ENCODE results near the gene CNTN1.

The CNTN1 gene

GRCh38 chr12:40853221-40853620 lies 161.0 kb downstream of the CNTN1 start:
- DNase-seq (ENCODE audit: low spot score) = no peak

DNA sequence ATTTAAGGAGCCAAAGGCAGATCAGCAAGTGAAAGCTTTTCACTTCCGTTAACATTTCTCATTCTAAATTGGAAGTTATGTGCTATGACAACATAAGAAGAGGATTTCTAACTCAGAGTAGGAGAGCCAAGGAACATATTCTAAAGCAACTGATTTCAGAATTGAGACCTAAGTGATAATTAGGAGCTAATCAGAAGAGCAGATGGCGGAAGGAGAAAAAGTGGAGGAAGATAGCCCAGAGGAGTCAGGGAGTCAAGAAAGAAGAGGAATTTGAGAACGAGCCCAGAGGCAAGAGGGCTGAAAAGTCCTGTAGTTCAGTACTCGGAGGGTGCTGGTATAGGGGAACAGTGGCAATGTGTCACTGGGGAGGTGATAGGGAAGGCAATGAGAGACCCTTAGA lies 162.4 kb downstream of the CNTN1 start:
- DNase-seq (ENCODE audit: low spot score) = no peak

- no peak for DNase-seq (ENCODE audit: low spot score)
These were observed 172.7 kb downstream of the CNTN1 start for GRCh38 chr12:40864891-40865290.

DNA sequence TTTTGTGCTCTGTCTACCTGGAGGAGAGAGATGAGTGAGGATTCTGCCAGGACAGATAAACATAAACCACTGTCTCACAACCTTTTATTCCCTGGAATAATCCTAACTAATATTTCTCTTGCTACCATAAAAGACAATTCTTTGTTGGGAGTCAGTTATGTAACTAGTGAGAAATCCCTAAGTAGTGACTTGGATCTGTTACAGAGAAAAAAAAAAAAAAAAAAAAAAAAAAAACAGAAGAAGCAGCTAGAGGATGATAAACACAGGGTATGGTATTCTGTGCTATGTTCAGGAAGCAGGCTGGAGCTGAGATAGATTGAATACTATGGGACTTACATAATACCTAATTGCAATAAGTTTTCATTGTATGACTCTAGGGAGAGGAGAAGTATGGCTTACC lies 178.7 kb downstream of the CNTN1 start:
- DNase-seq (ENCODE audit: low spot score) = no peak

DNA sequence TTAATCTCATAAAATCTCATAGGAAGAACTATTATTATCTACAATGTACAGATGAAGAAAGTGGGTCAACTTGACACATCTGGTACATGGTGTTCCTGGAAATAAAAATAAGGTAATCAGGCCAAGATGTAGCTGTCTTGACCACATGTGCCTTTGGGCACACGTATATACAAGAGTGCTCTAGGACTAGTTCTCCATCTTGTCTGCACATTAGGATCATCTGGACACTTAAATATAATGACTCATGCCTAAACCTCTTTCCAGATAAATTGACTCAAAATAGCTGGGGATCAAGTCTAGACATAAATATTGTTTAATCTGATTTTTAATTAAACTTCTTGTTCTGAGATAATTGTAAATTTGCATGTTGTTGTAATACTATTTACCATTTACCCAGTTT lies 182.6 kb downstream of the CNTN1 start:
- no peak for DNase-seq (ENCODE audit: low spot score)

GRCh38 chr12:40889329-40889728 lies 197.1 kb downstream of the CNTN1 start:
- DNase-seq (ENCODE audit: low spot score) = no peak

- DNase-seq (ENCODE audit: low spot score) = no peak
These were observed 200.3 kb downstream of the CNTN1 start for GRCh38 chr12:40892528-40892927.

DNA sequence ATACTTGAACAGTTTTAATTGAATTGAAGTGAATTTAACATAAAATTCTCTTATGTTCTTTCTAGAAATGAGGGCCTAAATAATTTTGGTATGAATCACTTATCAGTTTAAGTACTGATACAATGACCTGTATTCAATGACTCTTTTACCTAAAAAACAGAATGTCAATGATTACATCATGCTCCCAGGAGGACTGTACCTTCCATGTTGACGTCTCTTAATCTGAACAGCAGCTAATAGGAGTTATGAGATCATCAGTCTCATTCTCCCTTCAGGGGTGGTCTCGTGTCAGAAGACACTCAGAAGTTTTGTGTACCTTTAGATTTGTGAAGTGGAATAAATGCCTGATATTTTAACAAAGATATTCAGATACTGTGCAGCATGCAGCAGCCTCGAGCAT lies 206.3 kb downstream of the CNTN1 start:
- DNase-seq (ENCODE audit: low spot score) = no peak

- DNase-seq (ENCODE audit: low spot score) = no peak
These were observed 210.8 kb downstream of the CNTN1 start for GRCh38 chr12:40903040-40903439.

DNA sequence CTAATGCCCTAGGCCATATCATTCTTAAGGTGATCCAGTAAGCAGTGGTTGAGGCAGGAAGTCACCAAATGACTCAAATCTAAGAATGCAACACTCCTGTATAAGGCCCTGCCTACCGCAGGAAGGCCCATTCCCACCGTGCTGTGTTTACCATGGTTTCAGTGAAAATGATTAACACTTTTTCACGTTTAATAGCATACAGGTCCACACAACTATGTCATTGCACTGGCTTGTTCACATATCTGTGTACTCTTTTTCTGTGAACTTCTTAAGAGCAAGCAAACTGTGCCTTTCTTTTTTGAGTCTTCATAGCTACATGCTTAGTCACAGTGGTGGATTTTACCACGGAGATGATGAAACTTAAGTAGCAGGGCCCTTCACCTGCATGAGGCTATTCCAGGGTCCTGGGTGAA lies 214.9 kb downstream of the CNTN1 start:
- no peak for DNase-seq (ENCODE audit: low spot score)

DNA sequence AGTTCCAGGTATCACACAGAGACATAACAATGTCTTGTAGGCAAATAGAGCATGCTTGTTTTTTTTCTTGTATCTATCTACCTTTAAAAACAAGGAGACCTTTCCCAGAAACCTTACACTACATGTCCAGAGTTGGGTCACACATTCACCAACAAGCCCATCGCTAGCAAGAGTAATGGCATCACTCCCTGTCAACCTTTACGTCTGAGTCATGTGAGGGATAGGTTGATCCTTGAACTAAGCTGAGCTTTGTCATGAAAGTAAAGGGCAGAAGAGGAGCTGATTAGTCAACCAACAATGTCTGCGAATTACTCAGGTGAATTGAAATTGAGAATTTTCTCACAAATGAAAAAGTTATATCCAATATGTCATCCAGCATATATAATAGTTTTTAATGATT lies 219.4 kb downstream of the CNTN1 start:
- no peak for DNase-seq (ENCODE audit: low spot score)

- no peak for DNase-seq (ENCODE audit: low spot score)
These were observed 222.9 kb downstream of the CNTN1 start for GRCh38 chr12:40915172-40915571.

DNA sequence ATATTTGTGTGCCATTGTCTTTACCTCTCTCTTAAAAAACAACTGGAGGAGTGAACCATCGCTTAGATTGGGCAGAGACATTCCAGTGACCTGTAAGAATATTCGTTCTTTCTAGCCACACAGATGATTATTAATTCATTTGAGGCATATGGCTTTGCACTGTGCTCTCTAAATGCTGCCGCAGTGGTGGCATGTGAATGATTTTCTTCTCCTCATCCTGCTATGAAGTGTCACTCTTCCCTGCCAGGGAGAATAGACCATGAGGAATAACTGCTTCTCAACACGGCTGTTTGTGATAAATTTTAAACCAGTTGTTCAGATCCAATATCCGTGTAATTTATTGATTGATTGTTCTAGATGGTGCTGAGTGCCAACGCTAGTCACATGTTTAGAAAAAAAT lies 225.3 kb downstream of the CNTN1 start:
- DNase-seq (ENCODE audit: low spot score) = no peak

- no peak for DNase-seq (ENCODE audit: low spot score)
These were observed 229.4 kb downstream of the CNTN1 start for GRCh38 chr12:40921563-40922163.

DNA sequence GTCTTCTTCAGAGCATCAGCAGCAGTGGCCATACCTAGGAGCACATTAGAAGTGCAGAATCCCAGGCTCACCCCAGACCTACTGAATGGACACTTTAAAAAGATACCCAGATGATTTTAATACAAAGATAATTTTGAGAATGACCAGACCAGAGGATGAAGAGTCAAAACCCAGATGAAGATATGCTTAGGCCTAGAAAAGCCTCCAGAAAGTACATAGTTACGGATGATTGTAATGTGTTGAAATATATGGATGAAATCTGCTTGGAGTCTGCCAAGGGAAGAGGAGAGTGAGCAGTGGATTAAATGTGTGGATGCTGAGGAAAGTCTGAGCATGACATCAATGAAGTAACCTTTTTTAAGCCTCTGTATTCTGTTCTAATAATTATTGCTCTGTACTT lies 245.7 kb downstream of the CNTN1 start:
- no peak for DNase-seq (ENCODE audit: low spot score)

- DNase-seq (ENCODE audit: low spot score) = no peak
These were observed 250.1 kb downstream of the CNTN1 start for GRCh38 chr12:40942326-40942725.

GRCh38 chr12:40945772-40946171 lies 253.5 kb downstream of the CNTN1 start:
- no peak for DNase-seq (ENCODE audit: low spot score)

DNA sequence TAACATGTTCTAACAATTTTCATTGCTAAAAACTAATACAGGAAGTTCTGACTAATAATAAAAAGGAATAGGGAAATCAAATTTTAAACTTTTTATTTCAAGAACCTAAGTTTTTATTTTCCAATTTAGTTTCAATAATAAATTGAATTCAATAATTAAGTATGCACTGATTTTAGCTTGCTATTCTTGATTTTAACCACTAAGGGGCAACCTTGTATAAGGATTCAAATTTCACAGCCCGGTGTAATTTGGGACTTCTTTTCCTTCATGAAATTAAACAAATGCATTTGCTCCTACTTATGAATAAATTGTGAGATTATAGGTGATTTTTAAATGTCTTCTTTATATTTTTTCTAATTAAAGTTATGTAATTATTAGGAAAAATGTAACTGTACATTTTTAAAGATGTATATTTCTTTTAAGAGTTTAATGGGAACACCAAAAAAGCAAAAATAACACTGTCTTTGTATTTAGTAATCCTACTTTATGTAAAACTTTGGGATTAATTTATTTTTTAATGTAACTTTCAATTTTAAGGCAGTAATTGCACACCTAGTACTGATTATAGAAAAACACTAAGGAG lies 254.5 kb downstream of the CNTN1 start:
- DNase-seq (ENCODE audit: low spot score) = peak; percentile 32

DNA sequence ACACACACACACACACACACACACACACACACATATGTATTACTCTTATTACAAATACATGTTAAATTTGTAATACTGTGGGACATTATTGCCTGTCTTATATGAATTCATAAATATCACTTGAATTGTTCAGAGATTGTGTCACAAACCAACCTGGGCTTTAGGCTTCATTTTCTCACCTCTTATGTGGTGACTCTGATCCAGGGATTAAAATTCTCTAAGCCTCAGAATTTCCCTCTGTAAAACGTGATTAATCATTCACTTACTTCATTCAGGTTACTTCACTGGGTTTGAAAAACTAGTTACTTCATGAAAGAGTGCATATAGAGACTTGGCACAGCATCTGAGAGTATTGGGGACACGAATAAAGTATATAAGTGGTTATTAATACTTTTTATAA lies 255.6 kb downstream of the CNTN1 start:
- no peak for DNase-seq (ENCODE audit: low spot score)

DNA sequence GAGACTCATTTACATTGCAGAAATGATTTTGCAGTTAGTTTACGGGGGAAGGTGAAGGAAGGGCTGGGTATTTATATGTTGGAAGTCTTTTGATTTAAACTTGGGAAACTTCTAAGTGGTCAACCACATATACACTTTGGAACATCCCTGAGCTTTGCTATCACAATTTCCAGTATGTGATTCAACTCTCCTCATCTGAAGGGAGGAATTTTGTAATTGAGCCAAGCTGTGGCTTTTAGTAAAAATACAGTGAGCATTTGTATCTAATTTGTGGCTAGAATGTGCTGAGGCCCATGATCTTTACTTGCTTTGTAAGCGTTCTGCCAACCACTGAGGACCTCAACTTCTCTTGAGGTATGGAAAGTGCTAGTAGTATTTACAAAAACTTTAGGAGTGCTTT lies 260.8 kb downstream of the CNTN1 start:
- DNase-seq (ENCODE audit: low spot score) = no peak

DNA sequence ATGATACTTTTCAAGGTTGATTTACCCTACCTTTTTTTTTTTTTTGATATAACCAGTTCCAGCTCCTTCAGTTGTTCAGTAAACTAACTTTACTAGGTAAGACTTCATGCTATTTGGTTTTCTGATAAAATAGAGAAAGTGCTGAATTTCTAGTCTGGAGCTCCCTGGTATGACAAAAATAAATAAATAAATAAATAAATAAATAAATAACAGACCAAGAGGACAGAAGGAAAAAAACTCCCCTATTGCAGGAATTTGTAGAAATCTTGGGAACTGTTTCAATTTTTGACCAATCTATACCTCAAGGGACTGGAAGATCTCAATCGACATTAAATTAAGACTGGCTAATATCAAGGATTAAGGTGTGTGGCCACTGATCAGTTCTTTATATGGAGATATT lies 265.2 kb downstream of the CNTN1 start:
- no peak for DNase-seq (ENCODE audit: low spot score)

DNA sequence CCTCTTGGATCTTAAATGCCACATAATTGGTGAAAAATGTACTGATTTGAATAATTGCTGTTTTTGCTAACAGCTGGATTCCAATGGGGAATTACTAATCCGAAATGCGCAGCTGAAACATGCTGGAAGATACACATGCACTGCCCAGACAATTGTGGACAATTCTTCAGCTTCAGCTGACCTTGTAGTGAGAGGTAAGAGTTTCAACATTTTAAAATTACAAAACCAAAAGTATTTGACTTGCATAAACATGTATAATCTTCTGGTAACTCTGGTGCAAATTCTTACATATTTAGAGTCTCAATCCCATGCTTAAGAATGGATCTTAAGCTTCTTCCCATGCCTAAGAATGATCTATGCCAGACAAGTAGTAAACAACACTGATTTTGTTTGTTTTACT lies 266.8 kb downstream of the CNTN1 start:
- DNase-seq (ENCODE audit: low spot score) = no peak

GRCh38 chr12:40963751-40964150 lies 271.5 kb downstream of the CNTN1 start:
- DNase-seq (ENCODE audit: low spot score) = no peak

- no peak for DNase-seq (ENCODE audit: low spot score)
These were observed 277.6 kb downstream of the CNTN1 start for GRCh38 chr12:40969796-40970195.

Data from putamen (tissue), 1 donor.